Activated CD4-positive, alpha-beta memory T cell treated with anti-CD3 and anti-CD28 coated beads for 36 hours (primary cell): ENCODE results near the gene ATXN7L1. TPM values are rescaled to one million over a fixed set of nuclear protein-coding genes. Genes with fewer than 3 reads are reported as not detected.

Experiments
- CTCF ChIA-PET: fragments of 350-600 bp; sonication (Branson Sonifier 250); formaldehyde crosslinking; loops from one replicate; lab custom pipeline; 2021; ENCODE audit warnings: antibody characterized with exemption, inconsistent platforms; lab: Charles Lee
- POLR2A ChIA-PET: fragments of 350-600 bp; sonication (Branson Sonifier 250); formaldehyde crosslinking; loops from one replicate; lab custom pipeline; 2021; ENCODE audit warnings: antibody characterized with exemption; lab: Charles Lee
- DNase-seq: peaks from one replicate; pipeline ENCODE4 v3.0.0-alpha.2; 2020
- H3K27ac Mint-ChIP-seq: one replicate; pipeline ENCODE4 v1.8.0; 2021; ENCODE audit warnings: mixed read lengths
- H3K27me3 Mint-ChIP-seq: one replicate; pipeline ENCODE4 v1.8.0; 2021; ENCODE audit warnings: mixed read lengths
- H3K36me3 Mint-ChIP-seq: one replicate; pipeline ENCODE4 v1.8.0; 2021; ENCODE audit warnings: mixed read lengths
- H3K4me1 Mint-ChIP-seq: one replicate; pipeline ENCODE4 v1.8.0; 2021; ENCODE audit warnings: low read depth, mixed read lengths
- H3K4me3 Mint-ChIP-seq: one replicate; pipeline ENCODE4 v1.8.0; 2021; ENCODE audit warnings: mild to moderate bottlenecking, mixed read lengths
- H3K9me3 Mint-ChIP-seq: one replicate; pipeline ENCODE4 v1.8.0; 2021; ENCODE audit warnings: mixed read lengths
- intact Hi-C: fragments of 100-400 bp; cut with micrococcal nuclease; formaldehyde crosslinking; loops from one replicate; pipeline ENCODE4 v1.15.1; 2023
- total RNA-seq, 2 experiments: library from RNA; stranded (reverse); gene quantifications; one replicate each; pipeline ENCODE4 v1.2.3, GENCODE V29; 2021

The ATXN7L1 gene
- total RNA-seq, 2 experiments from 2014 or later: 12.4 to 13.3 TPM

DNA sequence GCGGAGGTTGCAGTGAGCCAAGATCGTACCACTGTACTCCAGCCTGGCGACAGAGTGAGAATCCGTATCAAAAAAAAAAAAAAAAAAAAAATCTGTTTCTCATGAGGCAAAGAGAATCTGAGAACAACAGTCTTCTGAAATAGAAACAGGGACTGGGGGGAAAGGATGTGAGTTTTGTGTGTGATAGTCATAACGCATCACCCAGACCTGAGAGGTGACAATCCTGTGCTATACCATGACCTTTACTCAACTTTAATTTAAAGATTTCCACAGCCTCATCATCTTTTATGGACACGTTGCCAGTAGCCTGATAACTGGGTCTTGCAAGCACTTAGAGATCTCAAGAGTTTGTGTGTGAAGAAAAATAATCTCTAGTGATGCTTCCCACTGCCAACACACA lies 2.3 kb downstream of the ATXN7L1 start:
- Mint-ChIP-seq H3K9me3 (no peaks in the 10 kb centered on the region), H3K4me3 (no peak overlapping the region), H3K4me1 (peaks cover 37% of the 10 kb centered on the region), H3K27ac (no peak overlapping the region), H3K36me3 (no peaks in the 10 kb centered on the region), H3K27me3 (no peaks in the 10 kb centered on the region)
- ChIA-PET CTCF (interaction anchor here (0.9 to 1.7 kb wide), 3 partner anchors 12 to 217 kb away, joined by 3 to 5 read pairs (median 4); no protein-coding TSS in a partner anchor), POLR2A (no interaction called here)
- DNase-seq: no peak
- intact Hi-C loops: loop anchor here (1.0 to 2.0 kb wide), 5 partner anchors 16 to 108 kb away; no protein-coding TSS in a partner anchor

DNA sequence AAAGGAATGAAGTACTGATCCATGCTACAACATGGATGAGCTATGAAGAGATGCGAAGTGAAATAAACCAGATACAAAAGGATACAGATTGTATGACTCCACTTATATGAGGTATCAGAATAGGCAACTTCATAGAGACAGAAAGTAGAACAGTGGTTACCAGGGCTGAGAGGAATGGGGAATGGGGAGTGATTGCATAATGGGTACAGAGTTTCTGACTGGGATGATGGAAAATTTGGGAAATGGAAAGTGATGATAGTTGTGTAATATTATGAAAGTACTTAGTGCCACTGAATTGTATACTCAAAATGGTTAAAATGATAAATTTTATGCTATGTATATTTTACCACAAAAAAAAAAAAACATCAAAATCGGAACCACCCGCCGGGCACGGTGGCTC lies 3.9 kb downstream of the ATXN7L1 start:
- Mint-ChIP-seq H3K27ac (no peak overlapping the region), H3K4me3 (no peak overlapping the region), H3K4me1 (peaks cover 22% of the 10 kb centered on the region), H3K27me3 (no peaks in the 10 kb centered on the region), H3K9me3 (no peaks in the 10 kb centered on the region), H3K36me3 (no peaks in the 10 kb centered on the region)
- DNase-seq: no peak
- ChIA-PET POLR2A (no interaction called here), CTCF (no interaction called here)
- intact Hi-C loops: no loop called here

DNA sequence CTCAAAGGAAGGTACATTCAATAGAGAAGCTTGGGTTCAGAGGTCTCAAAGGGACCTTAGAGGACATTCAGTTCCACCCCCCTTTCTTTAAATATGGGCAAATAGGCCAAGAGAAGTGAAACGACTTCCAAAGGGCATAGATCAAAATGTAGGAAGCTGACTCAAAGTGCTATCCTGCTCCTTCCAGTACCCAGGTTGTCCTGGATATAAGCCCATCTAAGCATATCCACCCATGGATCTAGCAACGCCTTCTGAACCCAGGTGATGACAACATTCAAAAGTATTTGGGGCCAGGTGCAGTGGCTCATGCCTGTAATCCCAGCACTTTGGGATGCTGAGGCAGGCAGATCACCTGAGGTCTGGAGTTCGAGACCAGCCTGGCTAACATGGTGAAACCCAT lies 5.3 kb downstream of the ATXN7L1 start:
- ChIA-PET POLR2A (no interaction called here), CTCF (interaction anchor here (2.3 kb wide), 1 partner anchor 111 kb away, joined by 7 read pairs; no protein-coding TSS in a partner anchor)
- Mint-ChIP-seq H3K4me3 (no peak overlapping the region), H3K9me3 (no peaks in the 10 kb centered on the region), H3K27me3 (no peaks in the 10 kb centered on the region), H3K4me1 (peaks cover 22% of the 10 kb centered on the region), H3K36me3 (no peaks in the 10 kb centered on the region), H3K27ac (no peak overlapping the region)
- intact Hi-C loops: no loop called here
- DNase-seq: no peak

DNA sequence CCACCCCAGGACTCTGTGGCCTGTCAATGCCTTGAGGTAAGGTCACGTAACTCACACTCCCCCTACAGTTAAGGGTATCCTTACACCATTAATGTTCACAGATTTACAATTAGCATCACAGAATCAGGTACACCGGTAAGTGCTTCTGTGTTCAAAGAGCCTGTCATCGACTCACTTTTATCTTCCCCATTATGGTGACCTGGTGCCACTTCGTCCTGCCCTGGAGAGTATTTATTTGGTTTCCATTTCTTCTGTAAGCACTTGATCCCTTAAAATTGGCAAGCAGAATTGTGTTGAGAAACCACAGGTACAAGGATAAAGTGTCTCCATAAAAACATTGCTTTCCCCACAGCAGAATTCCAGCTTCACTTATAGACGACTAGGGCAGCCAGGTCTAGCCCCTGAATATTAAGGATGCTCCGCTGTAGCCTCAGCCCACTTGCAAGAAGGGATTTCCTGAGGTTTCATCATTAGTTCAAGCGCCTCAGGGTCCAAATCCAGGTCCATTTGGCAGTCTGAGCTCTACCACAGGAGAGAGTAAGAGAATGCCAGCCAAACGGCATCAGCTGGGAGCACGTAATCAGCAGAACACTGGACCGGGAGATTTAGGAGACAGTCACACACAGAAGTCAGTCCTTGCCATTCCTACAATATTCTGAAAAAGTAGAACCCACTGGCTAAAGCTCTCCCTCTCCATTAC lies 10.1 kb downstream of the ATXN7L1 start:
- H3K27ac Mint-ChIP-seq: no peak overlapping the region
- no peaks in the 10 kb centered on the region for H3K9me3 Mint-ChIP-seq
- no peak for DNase-seq
- no peaks in the 10 kb centered on the region for H3K4me1 Mint-ChIP-seq
- POLR2A ChIA-PET: no interaction called here
- intact Hi-C loops: no loop called here
- H3K36me3 Mint-ChIP-seq: no peaks in the 10 kb centered on the region
- no peaks in the 10 kb centered on the region for H3K27me3 Mint-ChIP-seq
- CTCF ChIA-PET: no interaction called here
- no peak overlapping the region for H3K4me3 Mint-ChIP-seq

DNA sequence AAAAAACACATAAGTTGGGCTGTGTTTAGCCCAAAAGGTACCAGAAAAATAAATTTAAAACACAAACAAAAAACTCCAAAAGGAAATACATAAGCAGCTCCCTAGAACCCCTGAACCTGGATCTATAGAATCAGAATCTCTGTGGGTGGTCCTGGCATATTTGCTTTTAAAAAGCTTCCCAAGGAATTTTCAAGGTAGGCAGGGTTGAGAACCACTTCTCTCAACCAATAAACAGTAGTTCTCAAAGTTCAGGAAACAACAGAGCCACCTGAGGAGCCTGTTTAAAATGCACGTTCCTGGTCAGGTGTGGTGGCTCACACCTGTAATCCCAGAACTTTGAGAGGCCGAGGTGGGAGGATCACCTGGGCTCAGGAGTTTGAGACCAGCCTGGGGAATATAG lies 12.5 kb downstream of the ATXN7L1 start:
- Mint-ChIP-seq H3K4me1 (no peaks in the 10 kb centered on the region), H3K36me3 (no peaks in the 10 kb centered on the region), H3K27ac (no peak overlapping the region), H3K4me3 (no peak overlapping the region), H3K27me3 (no peaks in the 10 kb centered on the region), H3K9me3 (no peaks in the 10 kb centered on the region)
- POLR2A ChIA-PET: no interaction called here
- CTCF ChIA-PET: interaction anchor here (1.1 kb wide), 1 partner anchor 207 kb away, joined by 3 read pairs; no protein-coding TSS in a partner anchor
- DNase-seq: no peak
- intact Hi-C loops: no loop called here

DNA sequence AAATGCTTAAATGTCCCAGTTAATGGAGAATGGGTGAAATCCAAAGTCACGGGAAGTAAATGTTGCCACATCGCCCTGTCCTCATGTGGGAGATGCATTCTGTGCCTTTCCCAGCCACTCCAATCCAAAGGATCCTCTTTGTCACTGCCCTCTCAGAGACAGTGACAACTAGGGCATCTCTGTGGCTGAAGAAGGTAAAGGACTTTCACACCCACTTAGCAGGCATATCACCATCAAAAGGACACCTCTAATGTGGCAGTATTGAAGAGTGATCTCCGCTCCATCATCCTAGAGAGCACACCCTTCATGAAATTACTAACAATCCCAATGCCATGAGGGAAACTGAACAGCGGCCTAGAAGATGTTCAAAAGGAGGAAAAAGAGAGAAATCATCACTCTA lies 13.6 kb downstream of the ATXN7L1 start:
- no peak overlapping the region for H3K4me3 Mint-ChIP-seq
- intact Hi-C loops: no loop called here
- no peaks in the 10 kb centered on the region for H3K27me3 Mint-ChIP-seq
- no peaks in the 10 kb centered on the region for H3K36me3 Mint-ChIP-seq
- H3K9me3 Mint-ChIP-seq: no peaks in the 10 kb centered on the region
- DNase-seq: no peak
- H3K27ac Mint-ChIP-seq: no peak overlapping the region
- ChIA-PET POLR2A (no interaction called here), CTCF (interaction anchor here (1.0 kb wide), 1 partner anchor 14 kb away, joined by 3 read pairs; no protein-coding TSS in a partner anchor)
- H3K4me1 Mint-ChIP-seq: peaks cover 6% of the 10 kb centered on the region

DNA sequence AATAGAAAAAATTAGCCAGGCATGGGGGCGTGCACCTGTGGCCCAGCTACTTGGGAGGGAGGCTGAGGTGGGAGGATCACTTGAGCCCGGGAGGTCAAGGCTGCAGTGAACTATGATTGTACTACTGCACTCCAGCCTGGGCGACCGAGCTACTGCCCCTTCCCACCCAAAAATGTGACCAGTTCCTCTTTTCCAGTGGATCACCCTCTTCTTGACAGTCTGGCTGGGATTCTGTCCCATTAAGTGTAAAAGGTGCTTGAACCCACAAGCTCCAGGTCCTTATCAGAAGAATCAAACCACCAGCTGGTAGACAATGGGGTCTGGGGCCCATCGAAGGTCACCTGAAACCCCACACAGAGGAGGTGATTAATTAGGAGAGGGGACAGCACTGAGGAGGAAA lies 14.1 kb downstream of the ATXN7L1 start:
- ChIA-PET POLR2A (no interaction called here), CTCF (interaction anchor here (1.0 kb wide), 2 partner anchors 15 to 205 kb away, joined by 3 read pairs; no protein-coding TSS in a partner anchor)
- no peaks in the 10 kb centered on the region for H3K9me3 Mint-ChIP-seq
- H3K36me3 Mint-ChIP-seq: no peaks in the 10 kb centered on the region
- peaks cover 11% of the 10 kb centered on the region for H3K4me1 Mint-ChIP-seq
- H3K27ac Mint-ChIP-seq: no peak overlapping the region
- DNase-seq: no peak
- no peak overlapping the region for H3K4me3 Mint-ChIP-seq
- no peaks in the 10 kb centered on the region for H3K27me3 Mint-ChIP-seq
- intact Hi-C loops: no loop called here

DNA sequence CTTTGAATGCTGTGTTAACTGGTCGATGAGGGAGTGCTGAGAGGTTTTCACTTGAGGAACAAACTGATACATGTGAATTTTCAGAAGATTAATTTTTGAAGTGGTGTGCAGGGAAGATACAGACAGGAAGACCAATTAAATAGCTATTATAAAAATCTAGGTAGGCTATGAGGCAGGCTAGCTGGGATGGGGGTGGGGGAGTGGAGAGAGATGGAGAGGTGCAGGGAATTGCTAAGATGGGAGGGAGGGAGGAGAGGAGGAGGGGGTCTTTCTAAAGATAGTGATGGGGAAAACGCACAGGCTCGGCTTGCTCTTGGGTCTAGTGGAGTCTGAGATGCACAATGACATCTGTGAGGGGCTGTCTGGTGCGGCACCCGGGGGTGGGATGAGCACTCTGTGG lies 15.2 kb downstream of the ATXN7L1 start:
- no peaks in the 10 kb centered on the region for H3K9me3 Mint-ChIP-seq
- peaks cover 15% of the 10 kb centered on the region for H3K4me1 Mint-ChIP-seq
- no peak for DNase-seq
- H3K27me3 Mint-ChIP-seq: no peaks in the 10 kb centered on the region
- no peaks in the 10 kb centered on the region for H3K36me3 Mint-ChIP-seq
- no peak overlapping the region for H3K27ac Mint-ChIP-seq
- POLR2A ChIA-PET: no interaction called here
- intact Hi-C loops: no loop called here
- CTCF ChIA-PET: no interaction called here
- H3K4me3 Mint-ChIP-seq: no peak overlapping the region

DNA sequence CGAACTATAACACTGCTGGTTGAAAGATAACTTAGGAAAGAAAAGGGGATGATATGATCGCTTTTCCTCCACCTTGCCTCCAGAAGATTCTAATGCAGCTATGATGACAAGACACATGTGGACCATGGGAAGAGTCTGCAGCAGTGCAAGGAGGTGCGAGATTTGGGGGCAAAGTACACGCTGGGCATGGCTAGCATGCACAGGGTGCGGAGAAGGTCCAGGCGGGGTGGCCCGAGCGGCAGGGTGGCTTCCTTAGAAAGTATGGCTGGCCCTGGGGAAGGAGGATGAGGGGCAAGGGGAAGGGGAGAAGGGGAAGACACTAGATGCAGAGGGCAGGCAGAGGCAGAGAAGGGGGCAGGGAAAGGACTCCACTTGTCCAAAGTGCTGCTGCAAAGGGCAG lies 15.6 kb downstream of the ATXN7L1 start:
- CTCF ChIA-PET: no interaction called here

DNA sequence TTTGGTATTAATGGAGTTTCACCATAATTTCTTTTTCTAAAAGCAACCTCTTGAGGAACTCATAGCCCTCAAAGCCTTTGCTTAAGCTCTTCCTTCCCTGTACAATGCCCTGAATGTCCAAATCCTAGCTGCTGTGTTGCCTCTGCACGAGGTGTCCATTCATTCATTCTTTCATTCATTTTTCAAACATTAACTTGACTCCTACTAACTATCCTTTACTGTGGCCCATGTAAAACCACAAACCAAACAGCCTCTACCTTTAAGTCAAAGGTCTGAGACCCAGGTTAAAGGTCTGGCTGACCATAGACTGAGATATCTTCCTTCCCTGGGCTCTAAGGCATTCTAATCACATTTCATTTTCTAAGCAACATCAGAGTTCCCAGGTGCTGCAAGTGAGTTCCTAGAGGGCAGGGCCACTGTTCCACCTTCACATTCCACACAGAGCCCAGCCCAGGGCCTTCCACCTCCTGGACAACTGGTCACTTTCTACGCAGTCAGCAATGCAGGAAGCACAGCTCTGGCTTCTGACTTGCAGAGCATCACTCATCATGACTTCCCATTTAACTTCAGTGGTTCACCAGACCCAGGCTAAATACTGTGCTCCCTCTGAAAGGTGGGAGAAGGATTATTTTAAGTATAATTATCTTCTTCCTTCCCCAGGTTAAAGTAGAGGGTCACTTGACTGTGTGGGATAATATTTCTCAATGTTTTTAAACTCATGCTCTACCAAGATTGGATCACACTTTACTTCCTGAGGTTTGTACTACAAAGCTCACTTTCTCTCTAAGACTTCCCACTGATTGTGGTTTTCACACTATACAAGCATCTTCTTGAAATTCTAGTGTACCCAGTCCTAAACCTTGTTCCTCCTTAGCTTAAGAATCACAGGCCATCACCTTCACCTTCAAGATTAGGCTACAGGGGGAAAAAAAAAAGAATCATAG lies 19.1 kb downstream of the ATXN7L1 start:
- Mint-ChIP-seq H3K27me3 (no peaks in the 10 kb centered on the region), H3K4me3 (no peak overlapping the region), H3K9me3 (no peaks in the 10 kb centered on the region), H3K36me3 (no peaks in the 10 kb centered on the region), H3K4me1 (peaks cover 16% of the 10 kb centered on the region), H3K27ac (no peak overlapping the region)
- no peak for DNase-seq
- intact Hi-C loops: no loop called here
- ChIA-PET CTCF (no interaction called here), POLR2A (no interaction called here)

More for the DNA sequence above, 15.6 kb downstream of the ATXN7L1 start:
- no peak for DNase-seq
- Mint-ChIP-seq H3K36me3 (no peaks in the 10 kb centered on the region), H3K4me1 (peaks cover 15% of the 10 kb centered on the region), H3K4me3 (no peak overlapping the region), H3K9me3 (no peaks in the 10 kb centered on the region), H3K27ac (no peak overlapping the region), H3K27me3 (no peaks in the 10 kb centered on the region)
- POLR2A ChIA-PET: no interaction called here
- intact Hi-C loops: no loop called here

DNA sequence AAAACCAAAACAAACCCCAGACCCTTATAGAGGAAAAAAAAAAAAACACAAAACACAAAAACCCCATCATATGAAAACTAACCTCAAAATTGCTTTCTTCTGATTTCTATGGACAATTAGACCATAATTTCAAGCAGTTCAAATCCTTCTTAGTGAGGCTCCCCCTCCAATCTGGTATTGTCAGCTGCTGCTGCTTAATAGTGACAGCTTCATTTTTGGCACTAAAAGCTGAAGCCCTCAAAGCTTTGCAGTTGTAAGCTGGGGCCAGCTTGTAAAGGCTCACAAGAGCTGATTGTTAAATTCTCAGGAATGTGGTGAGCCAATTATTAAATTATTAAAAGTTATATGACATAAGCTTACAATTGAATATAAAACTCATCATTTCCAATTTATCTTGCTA lies 21.9 kb downstream of the ATXN7L1 start:
- H3K4me1 Mint-ChIP-seq: peaks cover 44% of the 10 kb centered on the region
- no peaks in the 10 kb centered on the region for H3K27me3 Mint-ChIP-seq
- ChIA-PET CTCF (no interaction called here), POLR2A (no interaction called here)
- H3K4me3 Mint-ChIP-seq: no peak overlapping the region
- DNase-seq: no peak
- intact Hi-C loops: no loop called here
- no peak overlapping the region for H3K27ac Mint-ChIP-seq
- no peaks in the 10 kb centered on the region for H3K9me3 Mint-ChIP-seq
- no peaks in the 10 kb centered on the region for H3K36me3 Mint-ChIP-seq

DNA sequence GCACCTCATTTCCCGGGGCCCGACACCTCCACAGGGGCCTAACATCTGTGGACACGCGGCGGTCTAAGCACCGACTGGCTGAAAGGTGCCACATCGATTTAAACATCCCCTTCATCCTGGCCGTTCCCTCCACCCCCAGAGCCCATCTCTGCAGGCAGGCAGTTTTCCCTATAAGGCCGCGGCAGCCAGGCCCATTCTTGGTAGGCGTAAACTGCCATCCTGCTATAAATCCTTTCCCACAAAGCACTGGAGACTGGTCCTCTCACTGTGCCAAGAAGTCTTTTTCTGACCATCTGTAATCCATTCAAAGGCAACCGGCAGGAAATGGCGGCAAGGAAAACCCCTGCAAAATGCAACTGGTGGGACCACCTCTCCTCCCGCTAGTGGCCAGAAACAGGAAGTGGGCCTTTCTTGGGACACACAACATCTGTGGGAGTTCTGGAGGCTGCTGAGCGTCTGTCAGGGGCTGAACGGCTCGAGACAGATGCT lies 22.4 kb downstream of the ATXN7L1 start:
- intact Hi-C loops: no loop called here
- H3K27me3 Mint-ChIP-seq: no peaks in the 10 kb centered on the region
- peaks cover 49% of the 10 kb centered on the region for H3K4me1 Mint-ChIP-seq
- H3K27ac Mint-ChIP-seq: no peak overlapping the region
- POLR2A ChIA-PET: no interaction called here
- no peaks in the 10 kb centered on the region for H3K9me3 Mint-ChIP-seq
- H3K4me3 Mint-ChIP-seq: no peak overlapping the region
- H3K36me3 Mint-ChIP-seq: no peaks in the 10 kb centered on the region
- DNase-seq: no peak
- CTCF ChIA-PET: no interaction called here
